GM19193 (cell line): ENCODE results near the gene POMGNT1.

Experiments used
- POLR2A ChIP-seq: IDR thresholded peaks from 4 replicates; pipeline ENCODE4 v1.6.1; 2011; ENCODE audit not compliant: insufficient read depth, insufficient read length; ENCODE audit errors: extremely low read depth

The POMGNT1 gene

GRCh38 chr1:46197964-46198811 is at the start of gene POMGNT1:
Gene POMGNT1, minus strand, starts transcription at chr1:46198434. Its CDS starts 613 bp downstream, at chr1:46197821.
- peak; percentile 85 for TF ChIP-seq POLR2A

- peak; percentile 78 for TF ChIP-seq POLR2A
Measured at GRCh38 chr1:46247436-46248121, 49.3 kb upstream of the POMGNT1 start, which contains the start of gene RAD54L. Gene RAD54L, plus strand, starts transcription at chr1:46247763. Its CDS starts 643 bp downstream, at chr1:46248406.

GRCh38 chr1:46246548-46247435 is 48.6 kb upstream of the POMGNT1 start:
- no peak for TF ChIP-seq POLR2A

GRCh38 chr1:46244656-46245371 is 46.6 kb upstream of the POMGNT1 start:
- no peak for TF ChIP-seq POLR2A

DNA sequence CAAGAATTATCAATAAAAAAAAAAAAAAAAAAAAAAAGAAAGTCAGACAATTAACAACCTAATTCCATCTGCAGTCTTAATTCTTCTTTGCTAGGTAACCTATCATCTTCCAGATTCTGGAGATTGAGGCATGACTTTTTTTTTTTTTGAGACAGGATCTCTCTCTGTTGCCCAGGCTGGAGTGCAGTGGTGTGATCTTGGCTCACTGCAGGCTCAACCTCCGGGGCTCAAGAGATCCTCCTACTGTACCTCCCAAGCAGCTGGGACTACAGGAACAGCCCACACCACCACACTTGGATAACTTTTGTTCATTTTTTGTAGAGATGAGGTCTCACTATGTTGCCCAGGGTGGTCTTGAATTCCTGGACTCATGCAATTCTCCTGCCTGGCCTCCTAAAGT is 44.7 kb upstream of the POMGNT1 start:
- TF ChIP-seq POLR2A: no peak

DNA sequence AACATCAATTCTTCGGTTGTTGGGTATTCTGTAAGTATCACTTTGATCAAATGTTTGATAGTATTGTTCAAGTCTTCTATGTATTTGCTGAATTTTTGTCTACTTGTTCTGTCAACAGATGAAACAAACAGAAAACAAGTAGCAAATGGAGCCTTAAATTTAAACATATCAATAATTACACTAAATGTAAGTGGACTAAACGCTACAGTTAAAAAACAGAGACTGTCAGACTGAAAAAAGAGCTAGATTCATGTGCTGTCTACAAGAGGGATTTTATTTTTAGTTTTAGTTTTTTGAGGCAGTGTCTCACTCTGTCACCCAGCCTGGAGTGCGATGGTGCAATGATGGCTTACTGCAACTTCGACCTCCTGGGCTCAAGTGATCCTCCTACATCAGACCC is 38.6 kb upstream of the POMGNT1 start:
- no peak for TF ChIP-seq POLR2A

- TF ChIP-seq POLR2A: no peak
Measured at GRCh38 chr1:46224966-46225365, 26.7 kb upstream of the POMGNT1 start.

- TF ChIP-seq POLR2A: no peak
Measured at GRCh38 chr1:46223472-46223943, 25.3 kb upstream of the POMGNT1 start.

- TF ChIP-seq POLR2A: no peak
Measured at GRCh38 chr1:46221749-46222148, 23.5 kb upstream of the POMGNT1 start.

DNA sequence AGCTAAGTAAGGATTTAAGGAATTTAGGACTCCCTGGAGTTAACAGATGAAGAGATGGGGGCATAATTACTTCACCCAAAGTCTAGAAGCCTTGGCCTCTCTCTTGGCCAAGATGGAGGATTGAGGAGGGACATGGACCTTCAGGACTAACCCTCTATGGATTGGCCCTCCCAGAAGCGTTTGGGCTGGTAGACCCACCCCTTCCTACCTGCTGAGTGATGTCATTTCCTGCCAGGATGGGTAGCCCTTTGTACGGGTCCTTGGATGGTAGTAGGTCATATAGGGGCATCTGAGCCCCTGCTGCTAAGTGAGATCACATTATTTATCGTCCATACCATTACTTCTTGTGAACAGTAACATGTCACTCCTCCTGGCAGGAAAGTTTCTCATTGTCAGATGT is 22.6 kb upstream of the POMGNT1 start:
- TF ChIP-seq POLR2A: no peak

DNA sequence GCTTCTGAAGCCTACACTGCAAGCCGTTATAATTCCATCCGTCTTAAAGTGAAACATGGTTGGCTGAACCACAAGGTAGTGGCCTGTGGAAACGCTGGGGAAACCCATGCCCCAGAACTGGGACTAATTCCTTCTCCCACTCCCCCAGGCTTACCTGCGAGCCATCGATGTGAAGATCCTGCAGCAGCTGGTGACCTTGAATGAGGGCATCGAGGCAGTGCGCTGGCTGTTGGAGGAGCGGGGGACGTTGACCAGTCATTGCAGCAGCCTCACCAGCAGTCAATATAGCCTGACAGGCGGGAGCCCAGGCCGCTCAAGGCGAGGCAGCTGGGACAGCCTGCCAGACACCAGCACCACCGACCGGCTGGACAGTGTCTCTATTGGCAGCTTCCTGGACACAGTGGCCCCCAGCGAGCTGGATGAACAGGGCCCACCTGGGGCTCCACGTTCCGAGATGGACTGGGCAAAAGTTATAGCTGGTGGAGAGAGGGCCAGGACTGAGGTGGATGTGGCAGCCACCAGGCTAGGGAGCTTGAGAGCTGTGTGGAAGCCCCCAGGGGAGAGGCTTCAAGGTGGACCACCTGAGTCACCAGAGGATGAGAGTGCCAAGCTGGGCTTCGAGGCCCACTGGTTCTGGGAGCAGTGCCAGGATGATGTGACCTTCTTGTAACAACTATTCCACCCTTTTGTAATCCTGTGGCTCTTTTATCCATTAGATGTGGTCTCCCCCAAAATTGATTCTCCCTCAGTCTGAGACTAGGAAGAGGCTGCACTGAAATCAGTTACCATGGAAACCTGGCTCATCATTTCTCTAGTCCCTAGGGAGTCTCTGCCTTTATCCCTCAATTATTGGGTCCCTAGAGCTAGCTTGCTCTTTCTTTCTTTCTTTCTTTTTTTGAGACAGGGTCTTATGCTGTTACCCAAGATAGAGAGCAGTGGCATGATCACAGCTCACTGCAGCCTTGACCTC is 21.6 kb upstream of the POMGNT1 start:
- TF ChIP-seq POLR2A: no peak

DNA sequence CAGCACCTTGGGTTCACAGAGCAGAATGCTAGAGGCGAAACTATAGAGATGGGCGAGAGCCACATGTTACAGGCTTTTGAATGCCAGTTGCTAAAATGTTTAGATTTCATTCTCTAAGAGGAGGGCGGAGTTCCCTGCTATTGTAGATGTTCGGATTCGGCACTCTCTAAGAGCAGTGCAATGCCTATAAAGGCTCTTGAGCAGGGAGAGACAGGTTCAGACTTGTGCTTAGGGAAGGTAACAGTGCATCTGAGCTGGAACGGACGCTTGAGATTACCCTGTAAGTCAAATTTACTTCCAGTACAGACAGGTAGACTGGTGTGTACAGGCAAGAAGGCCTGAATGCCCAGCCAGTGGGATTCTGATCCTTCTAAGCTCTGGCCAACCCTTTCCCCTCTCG is 20.2 kb upstream of the POMGNT1 start:
- TF ChIP-seq POLR2A: no peak

- no peak for TF ChIP-seq POLR2A
Measured at GRCh38 chr1:46215504-46215903, 17.3 kb upstream of the POMGNT1 start.

DNA sequence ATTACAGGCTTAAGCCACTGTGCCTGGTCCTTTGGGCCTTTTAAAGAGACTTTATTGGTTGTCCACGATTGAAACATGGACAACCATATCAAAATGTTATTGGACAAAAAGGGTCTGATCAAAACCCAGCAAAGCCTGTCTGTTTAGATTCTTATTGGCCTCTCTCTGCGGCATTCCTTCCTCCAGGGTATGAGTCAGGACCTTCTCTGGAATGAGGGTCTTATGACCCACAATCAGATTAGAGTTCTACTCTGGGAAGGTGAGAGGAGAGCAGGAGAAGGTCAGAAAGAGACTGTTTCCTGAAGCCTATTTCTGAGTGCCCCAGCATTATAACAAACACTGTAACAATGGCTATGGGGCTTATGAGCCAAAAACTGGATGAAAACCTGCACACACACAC is 12.8 kb upstream of the POMGNT1 start:
- no peak for TF ChIP-seq POLR2A

GRCh38 chr1:46210561-46210960 is 12.3 kb upstream of the POMGNT1 start:
- TF ChIP-seq POLR2A: no peak
